Measurements from ENCODE around the gene EIF2S1.
A peak's percentile ranks its signal among the peaks of the same experiment; 100 is the strongest.
"Not testable (repeated sequence)": the region's sequence is repeated elsewhere in the genome, so short reads cannot be mapped to it uniquely, and the experiment has no call there.

Gene EIF2S1

GRCh38 chr14:67413806-67414769 lies 54.0 kb downstream of the EIF2S1 start:
- DNase-seq: peak; percentile 62

- DNase-seq: not testable (repeated sequence)
Measured at GRCh38 chr14:67415610-67416009, 55.5 kb downstream of the EIF2S1 start.

- DNase-seq: no peak
Measured at GRCh38 chr14:67416085-67416484, 56.0 kb downstream of the EIF2S1 start.

GRCh38 chr14:67416810-67417209 lies 56.7 kb downstream of the EIF2S1 start:
- no peak for DNase-seq

- no peak for DNase-seq
Measured at GRCh38 chr14:67417633-67418032, 57.5 kb downstream of the EIF2S1 start.

GRCh38 chr14:67418401-67419191 lies 58.5 kb downstream of the EIF2S1 start:
- no peak for DNase-seq

GRCh38 chr14:67420102-67420739 lies 60.1 kb downstream of the EIF2S1 start:
- peak; percentile 57 for DNase-seq

GRCh38 chr14:67421356-67422224 lies 61.5 kb downstream of the EIF2S1 start:
- DNase-seq: no peak

- DNase-seq: no peak
Measured at GRCh38 chr14:67423424-67423823, 63.3 kb downstream of the EIF2S1 start.

- DNase-seq: no peak
Measured at GRCh38 chr14:67424539-67424938, 64.4 kb downstream of the EIF2S1 start.

- no peak for DNase-seq
Measured at GRCh38 chr14:67425608-67426007, 65.5 kb downstream of the EIF2S1 start.

- no peak for DNase-seq
Measured at GRCh38 chr14:67426161-67426560, 66.0 kb downstream of the EIF2S1 start.

GRCh38 chr14:67426983-67427606 lies 67.0 kb downstream of the EIF2S1 start:
- DNase-seq: peak; percentile 81

- DNase-seq: no peak
Measured at GRCh38 chr14:67428501-67429031, 68.4 kb downstream of the EIF2S1 start.

- no peak for DNase-seq
Measured at GRCh38 chr14:67429510-67430205, 69.5 kb downstream of the EIF2S1 start.

- no peak for DNase-seq
Measured at GRCh38 chr14:67432050-67432564, 72.0 kb downstream of the EIF2S1 start.

- no peak for DNase-seq
Measured at GRCh38 chr14:67435603-67436002, 75.5 kb downstream of the EIF2S1 start.
